HL-60/S4 (cell line): ENCODE measurements around the gene TCAP.

ENCODE experiments used
- in situ Hi-C: fragments of 300-500 bp; cut with MboI; formaldehyde crosslinking; loops from 2 replicates; pipeline ENCODE4 v1.14.3; 2022; ENCODE audit warnings: low sequenced_read_pairs

The TCAP gene

DNA sequence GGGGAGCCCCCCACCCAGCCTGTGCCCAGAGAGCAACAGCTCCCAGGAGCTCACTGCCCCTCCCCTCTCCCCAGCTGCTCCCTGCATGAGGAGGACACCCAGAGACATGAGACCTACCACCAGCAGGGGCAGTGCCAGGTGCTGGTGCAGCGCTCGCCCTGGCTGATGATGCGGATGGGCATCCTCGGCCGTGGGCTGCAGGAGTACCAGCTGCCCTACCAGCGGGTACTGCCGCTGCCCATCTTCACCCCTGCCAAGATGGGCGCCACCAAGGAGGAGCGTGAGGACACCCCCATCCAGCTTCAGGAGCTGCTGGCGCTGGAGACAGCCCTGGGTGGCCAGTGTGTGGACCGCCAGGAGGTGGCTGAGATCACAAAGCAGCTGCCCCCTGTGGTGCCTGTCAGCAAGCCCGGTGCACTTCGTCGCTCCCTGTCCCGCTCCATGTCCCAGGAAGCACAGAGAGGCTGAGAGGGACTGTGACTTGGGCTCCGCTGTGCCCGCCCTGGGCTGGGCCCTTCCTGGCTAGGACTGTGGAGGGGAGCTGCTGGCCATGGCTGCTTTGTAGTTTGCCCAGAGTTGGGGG, 584 bp downstream of the TCAP start:
- in situ Hi-C loops = no loop called here

DNA sequence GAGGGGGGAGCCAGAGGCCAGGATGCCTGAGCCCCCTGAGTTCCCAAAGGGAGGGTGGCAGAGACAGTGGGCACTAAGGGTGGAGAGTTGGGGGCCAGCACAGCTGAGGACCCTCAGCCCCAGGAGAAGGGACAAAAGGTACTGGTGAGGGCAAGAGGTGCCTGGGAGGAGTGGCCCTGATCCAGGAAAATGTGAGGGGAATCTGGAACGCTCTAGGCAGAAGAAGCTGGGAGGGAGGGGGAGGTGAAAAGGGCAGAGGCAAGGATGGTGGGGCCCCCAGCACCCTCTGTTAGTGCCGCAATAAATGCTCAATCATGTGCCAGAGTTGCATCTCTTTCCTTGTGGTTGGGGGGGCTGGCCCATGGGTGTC, 1.1 kb downstream of the TCAP start:
- in situ Hi-C loops = no loop called here

DNA sequence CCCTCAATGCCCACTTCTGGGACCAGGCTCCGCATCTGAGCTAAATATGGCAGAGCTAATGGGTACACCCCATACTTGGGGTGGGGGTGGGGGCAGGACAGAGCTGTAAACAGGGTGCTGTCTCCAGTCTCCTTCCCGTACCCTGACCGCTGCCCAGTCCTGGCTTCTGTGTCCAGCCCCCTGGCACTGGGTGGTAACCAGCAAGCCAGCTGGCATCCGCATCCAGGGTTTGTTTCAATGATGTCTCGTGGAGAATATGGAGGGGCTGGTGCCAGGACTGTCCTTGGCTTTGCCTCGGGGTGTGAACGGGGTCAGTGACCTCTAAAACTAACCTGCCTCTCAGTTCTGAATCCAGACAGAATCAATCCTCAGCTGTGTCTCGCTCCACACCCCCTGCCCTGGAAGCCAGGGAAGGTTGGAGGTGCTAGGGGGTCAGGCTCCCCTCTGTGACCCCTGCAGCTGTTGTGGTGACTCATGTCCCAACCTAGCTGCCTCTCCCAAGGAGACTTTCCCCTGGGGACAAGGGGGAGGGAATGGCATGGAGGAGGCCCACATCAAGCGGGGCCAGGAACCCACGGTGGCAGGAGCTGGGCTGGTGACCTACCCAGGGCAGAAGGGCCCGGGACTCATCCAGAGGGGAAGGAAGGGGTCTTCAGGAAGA, 1.6 kb downstream of the TCAP start:
- in situ Hi-C loops = no loop called here

DNA sequence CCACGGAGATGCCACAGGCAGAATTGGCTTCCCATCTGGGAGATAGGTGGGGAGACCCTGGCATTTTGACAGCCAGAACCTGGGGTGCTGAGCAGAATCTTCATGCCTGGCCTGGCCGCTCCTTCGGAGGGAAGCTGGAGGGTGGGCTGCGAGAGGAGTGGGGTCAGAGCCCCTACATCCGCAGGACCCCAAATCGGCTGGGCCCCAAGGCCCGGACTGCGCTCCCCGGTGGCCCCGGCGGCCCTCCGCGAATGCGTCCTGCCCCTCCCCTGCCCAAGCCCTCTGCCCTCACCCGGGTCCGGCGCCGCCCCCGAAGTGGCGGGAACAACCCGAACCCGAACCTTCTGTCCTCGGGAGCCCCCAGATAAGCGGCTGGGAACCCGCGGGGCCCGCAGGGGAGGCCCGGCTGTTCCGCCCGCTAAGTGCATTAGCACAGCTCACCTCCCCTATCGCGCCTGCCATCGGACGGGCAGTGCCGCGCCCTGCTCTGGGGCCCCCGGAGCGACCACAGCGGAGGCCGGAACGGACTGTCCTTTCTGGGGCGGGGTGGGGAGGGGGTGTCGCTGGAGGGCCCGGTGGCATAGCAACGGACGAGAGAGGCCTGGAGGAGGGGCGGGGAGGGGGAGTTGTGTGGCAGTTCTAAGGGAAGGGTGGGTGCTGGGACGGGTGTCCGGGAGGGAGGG, 2.3 kb downstream of the TCAP start:
- in situ Hi-C loops = no loop called here

DNA sequence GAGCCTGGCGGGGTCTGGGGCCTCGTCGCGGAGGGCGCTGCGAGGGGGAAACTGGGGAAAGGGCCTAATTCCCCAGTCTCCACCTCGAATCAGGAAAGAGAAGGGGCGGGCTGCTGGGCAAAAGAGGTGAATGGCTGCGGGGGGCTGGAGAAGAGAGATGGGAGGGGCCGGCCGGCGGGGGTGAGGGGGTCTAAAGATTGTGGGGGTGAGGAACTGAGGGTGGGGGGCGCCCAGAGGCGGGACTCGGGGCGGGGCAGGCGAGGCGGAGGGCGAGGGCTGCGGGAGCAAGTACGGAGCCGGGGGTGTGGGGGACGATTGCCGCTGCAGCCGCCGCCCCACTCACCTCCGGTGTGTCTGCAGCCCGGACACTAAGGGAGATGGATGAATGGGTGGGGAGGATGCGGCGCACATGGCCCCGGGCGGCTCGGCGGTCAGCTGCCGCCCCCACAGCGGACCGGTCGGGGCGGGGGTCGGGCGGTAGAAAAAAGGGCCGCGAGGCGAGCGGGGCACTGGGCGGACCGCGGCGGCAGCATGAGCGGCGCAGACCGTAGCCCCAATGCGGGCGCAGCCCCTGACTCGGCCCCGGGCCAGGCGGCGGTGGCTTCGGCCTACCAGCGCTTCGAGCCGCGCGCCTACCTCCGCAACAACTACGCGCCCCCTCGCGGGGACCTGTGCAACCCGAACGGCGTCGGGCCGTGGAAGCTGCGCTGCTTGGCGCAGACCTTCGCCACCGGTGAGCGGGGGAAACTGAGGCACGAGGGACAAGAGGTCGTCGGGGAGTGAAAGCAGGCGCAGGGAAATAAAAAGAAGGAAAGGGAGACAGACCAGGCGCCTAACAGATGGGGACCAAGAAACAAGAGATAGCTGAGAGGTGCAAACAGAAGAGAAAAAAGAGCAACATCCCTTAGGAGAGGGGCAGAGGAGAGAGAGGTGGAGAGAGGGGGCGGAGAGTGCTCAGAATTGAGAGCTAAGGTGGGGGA, 3.1 kb downstream of the TCAP start, which contains the start of gene PNMT:
PNMT (plus strand) TSS at position 509 of the 980 bp plus-strand sequence; CDS start at position 532, 23 bp downstream.
- in situ Hi-C loops = no loop called here

- in situ Hi-C loops = no loop called here
These were observed 5.0 kb downstream of the TCAP start for GRCh38 chr17:39669897-39670735.

- in situ Hi-C loops = no loop called here
These were observed 5.6 kb downstream of the TCAP start for GRCh38 chr17:39670746-39671145.

- in situ Hi-C loops = no loop called here
These were observed 6.7 kb downstream of the TCAP start for GRCh38 chr17:39671651-39672521.

GRCh38 chr17:39672522-39673334, 7.6 kb downstream of the TCAP start:
- in situ Hi-C loops = no loop called here

DNA sequence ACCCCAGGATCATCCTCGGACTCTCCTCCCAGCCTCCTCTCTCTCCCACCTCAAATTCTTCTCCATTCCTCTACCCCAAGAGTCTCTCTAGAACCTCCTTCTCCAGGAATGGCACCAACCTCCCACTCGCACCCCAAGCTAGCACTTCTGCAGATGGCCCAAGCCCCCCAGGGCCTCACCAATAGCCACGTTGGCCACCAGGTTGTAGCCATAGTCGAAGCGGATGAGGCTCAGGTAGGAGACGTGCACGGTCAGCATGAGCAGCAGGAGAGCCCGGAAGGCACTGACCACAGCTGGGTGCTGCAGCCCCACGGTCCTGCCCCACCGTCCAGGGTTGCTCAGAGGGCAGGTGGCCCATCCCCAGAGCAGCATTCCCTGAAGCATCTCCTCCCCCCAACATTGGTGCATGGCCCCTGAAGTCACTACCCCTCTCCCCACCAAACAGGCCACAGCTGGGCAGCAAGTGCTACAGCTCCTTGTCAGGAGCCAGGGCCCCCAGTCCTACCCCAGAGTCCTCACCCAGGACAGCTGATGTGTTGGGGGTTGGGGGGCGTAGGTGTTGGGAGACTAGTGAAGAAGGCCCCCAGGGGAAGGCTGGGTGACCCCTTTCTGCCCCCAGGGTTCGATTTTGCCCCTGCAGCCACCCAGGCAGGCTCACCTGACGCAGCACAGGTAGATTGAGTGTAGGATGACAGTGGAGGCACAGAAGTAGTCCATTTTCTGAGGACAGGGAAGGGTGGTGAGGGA, 8.4 kb downstream of the TCAP start:
- in situ Hi-C loops = no loop called here

GRCh38 chr17:39674179-39674578, 9.0 kb downstream of the TCAP start:
- in situ Hi-C loops = no loop called here

- in situ Hi-C loops = no loop called here
These were observed 9.7 kb downstream of the TCAP start for GRCh38 chr17:39674702-39675389.

- in situ Hi-C loops = no loop called here
These were observed 10.4 kb downstream of the TCAP start for GRCh38 chr17:39675390-39676082.

- in situ Hi-C loops = no loop called here
These were observed 11.2 kb downstream of the TCAP start for GRCh38 chr17:39676198-39676819.

- in situ Hi-C loops = no loop called here
These were observed 11.9 kb downstream of the TCAP start for GRCh38 chr17:39677072-39677471.
